GM19023 (cell line): Measurements from ENCODE around the gene VEGFA.
A peak's percentile ranks its signal among the peaks of the same experiment; 100 is the strongest.

ENCODE experiments used
- ATAC-seq: cut with Tn5 transposase; IDR thresholded peaks from one replicate; pipeline ENCODE4 v1.9.1; 2021; ENCODE audit warnings: mild to moderate bottlenecking, moderate library complexity; ENCODE audit not compliant: unreplicated experiment

The VEGFA gene

DNA sequence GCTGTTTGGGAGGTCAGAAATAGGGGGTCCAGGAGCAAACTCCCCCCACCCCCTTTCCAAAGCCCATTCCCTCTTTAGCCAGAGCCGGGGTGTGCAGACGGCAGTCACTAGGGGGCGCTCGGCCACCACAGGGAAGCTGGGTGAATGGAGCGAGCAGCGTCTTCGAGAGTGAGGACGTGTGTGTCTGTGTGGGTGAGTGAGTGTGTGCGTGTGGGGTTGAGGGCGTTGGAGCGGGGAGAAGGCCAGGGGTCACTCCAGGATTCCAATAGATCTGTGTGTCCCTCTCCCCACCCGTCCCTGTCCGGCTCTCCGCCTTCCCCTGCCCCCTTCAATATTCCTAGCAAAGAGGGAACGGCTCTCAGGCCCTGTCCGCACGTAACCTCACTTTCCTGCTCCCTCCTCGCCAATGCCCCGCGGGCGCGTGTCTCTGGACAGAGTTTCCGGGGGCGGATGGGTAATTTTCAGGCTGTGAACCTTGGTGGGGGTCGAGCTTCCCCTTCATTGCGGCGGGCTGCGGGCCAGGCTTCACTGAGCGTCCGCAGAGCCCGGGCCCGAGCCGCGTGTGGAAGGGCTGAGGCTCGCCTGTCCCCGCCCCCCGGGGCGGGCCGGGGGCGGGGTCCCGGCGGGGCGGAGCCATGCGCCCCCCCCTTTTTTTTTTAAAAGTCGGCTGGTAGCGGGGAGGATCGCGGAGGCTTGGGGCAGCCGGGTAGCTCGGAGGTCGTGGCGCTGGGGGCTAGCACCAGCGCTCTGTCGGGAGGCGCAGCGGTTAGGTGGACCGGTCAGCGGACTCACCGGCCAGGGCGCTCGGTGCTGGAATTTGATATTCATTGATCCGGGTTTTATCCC lies at the start of gene VEGFA:
VEGFA (plus strand) TSS at position 686 of the 846 bp plus-strand sequence.
- peak; percentile 56 for ATAC-seq

- no peak for ATAC-seq
Observed at GRCh38 chr6:43720999-43721398, 49.0 kb upstream of the VEGFA start.

- ATAC-seq = no peak
Observed at GRCh38 chr6:43722920-43723545, 47.0 kb upstream of the VEGFA start.

DNA sequence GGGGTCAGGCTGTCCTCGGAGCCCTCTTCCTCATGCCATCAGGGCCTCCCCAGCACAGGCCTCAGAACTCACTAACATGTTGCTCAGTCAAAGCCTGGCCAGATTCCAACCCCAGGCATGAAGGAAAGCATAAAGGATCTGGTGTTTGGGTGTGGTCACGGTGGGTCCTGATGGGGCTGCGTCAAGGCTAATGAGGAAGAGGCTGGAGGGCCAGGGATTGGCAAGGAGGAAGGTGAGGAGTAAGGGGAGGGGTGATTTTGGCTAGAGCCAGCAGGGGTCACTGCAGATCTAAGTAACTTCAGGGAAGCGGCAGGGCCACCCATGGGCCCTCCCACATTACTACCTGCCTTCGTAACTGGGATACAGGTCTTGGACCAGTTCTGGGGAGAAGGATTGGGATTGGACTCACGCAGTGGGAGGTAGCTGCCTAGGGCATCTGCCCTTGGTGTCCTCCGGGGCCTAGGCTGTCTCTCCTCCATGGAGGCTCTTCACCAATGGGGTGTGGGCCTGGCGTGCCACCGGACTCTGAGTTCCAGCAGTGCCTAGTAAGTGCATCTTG lies 46.2 kb upstream of the VEGFA start:
- ATAC-seq = peak; percentile 57

DNA sequence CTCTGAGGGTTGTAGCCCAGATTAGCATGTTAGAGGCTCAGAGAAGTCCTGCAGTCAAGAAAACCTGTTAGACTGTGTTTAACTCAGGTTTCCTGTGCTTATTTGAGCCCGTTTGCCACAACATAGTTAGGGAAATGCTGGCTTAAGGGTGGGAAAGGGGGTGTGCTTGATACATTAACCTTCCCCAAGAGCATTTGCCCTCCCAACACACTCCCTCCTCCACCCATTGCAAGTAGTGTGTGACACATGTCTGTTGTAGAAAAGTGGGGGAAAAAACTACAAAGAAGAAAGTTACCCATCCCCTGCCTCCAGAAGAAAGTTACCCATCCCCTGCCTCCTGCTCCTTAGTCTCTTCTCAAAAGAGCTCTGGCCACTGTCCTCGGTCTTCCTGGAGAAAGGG lies 45.7 kb upstream of the VEGFA start:
- ATAC-seq = no peak

- peak; percentile 74 for ATAC-seq
Observed at GRCh38 chr6:43724914-43725642, 44.9 kb upstream of the VEGFA start.

DNA sequence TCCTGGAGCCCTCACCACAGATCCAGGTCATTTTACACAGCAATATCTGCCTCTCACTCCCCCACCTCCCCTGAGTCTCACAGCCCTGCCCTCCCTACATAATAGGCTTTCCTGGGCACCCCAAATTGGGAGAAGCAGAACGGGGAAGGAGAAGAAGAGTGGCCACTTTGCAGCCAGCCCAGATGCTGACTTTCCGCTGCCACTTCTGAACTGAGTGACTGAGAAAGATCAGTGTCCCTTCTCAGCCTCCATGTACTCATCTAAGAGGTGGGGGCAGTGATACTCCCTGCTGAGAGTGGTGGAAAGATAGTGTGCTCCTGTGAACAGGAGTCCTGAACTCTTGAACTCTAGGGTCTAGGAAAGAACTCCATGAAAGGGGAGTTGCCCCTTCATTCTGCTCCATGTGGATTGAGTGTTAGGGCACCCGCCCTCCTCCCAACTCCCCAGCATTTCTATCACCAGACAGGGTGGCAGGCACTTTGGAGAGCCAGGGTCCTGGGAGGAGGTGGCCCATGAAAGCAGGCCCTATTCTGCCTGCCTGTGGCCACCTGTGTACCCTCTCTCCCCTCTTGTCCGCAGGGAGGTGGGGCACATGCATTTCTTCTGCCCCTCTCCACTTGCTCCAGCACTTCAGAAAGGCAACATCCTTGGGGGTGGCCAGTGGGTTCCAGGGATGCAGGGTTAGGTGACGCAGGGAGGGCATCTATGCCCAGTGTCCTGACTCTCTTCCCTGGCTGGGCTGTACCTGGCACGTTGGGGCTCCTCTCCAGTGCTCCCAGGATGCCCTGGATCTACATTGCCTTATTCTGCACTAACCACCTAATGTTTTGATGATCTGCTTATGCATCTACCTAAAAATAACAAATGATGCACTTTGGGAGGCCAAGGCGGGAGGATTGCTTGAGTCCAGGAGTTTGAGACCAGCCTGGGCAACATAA lies 44.1 kb upstream of the VEGFA start:
- no peak for ATAC-seq

- no peak for ATAC-seq
Observed at GRCh38 chr6:43727634-43728033, 42.4 kb upstream of the VEGFA start.

- ATAC-seq = no peak
Observed at GRCh38 chr6:43728586-43728985, 41.4 kb upstream of the VEGFA start.

GRCh38 chr6:43729537-43729936 lies 40.5 kb upstream of the VEGFA start:
- ATAC-seq = no peak

GRCh38 chr6:43730634-43731033 lies 39.4 kb upstream of the VEGFA start:
- ATAC-seq = no peak

DNA sequence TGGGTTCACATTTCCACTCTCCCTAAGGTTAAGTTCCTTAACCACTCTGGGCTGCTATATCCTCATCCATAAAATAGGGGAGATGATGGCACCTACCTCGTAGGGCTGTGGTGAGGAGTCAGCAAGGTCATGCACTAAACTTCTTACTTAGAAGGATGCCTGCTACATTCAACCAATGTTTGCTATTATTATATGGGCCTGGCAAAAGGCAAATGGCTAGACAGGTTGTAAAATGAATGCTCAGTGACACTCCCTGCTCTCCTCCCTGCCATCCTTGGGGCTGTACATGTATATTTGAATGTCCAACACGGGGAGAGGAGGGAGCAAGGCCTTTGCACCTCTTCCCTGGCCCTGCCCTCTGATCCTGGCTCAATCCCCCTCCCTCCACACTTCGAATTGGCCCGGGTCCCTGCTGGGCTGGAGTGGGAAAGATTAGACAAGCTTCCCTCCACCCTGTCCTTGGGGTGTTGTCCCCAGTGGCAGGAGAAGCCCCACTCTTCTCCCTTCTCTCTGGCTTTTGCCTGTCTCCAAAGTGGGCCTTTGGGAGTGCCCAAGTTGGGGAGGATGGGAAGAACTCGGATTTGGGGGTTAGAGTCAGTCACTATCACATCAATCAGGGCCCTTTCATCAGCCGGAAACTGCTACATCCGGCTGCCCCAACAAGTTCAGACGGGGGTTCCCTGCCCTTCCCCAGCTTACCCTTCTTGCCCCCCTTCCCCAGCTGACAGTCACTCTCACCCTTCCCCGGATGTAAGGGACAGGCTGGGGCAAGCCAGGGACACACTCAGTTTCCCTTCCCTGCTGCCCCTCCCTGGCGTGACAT lies 36.3 kb upstream of the VEGFA start:
- ATAC-seq = no peak

DNA sequence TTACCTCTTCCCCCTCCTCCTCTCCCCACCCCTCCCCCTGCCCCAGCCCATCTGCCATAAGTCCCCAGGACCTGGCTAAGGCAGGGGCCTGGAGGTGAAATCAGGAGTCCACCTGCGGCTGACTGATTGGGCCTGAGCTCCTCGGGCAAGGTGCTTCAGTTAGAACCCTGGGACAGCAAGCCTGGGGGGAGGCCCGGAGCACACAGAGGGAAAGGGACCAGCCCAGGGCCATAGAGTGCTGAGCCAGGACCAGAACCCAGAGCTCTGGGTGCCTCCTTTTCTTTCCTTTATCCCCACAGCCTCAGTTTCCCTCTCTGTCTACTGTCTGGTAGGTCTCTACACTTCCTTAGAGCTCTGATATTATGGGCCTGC lies 35.7 kb upstream of the VEGFA start:
- no peak for ATAC-seq

GRCh38 chr6:43735642-43736199 lies 34.3 kb upstream of the VEGFA start:
- no peak for ATAC-seq

DNA sequence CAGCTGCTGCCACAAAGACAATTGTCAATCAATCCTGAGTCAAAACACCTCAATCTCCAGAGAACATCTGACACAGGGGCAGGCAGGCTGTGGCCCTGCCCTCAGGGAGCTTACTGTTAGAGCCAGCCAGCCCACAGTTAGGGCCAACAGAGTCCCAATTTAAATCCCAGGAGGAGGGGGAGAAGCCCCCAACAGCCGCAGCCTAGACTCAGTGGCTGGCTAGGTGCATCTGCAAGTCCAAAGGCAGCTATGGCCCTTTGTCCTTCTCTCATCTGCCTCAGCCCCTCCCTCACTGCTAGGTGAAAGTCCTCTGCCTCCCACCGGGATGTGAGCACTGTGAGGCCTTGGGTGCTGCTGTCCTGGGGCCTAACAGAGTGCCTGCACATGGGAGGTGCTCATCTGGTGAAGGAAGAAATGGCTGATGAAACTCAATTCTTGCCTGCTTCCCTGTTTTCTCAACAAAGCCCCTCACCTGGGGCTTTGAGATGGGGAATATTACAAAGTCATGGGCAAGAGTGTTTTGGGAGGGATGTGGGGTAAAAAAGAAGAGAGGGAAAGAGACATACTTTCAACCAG lies 33.7 kb upstream of the VEGFA start:
- ATAC-seq = no peak

DNA sequence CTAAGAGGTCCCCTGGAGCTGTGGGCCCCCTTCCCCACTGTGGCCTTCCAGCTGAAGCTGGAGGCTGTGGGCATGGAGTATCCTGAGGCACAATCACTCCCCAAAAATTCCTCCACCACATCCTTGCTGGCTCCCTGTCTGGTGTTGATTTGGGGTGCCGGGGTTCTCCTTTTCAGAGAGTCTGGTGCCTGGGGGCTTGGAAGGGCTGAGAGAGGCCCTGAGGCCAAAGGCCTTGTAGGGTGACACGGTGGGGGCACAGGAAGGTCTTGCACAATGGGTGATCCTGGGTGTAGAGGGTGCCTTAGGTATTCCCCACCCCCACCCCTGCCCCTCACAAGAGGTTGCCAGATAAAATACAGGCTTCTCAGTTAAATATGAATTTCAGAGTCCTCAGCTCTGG lies 33.2 kb upstream of the VEGFA start:
- ATAC-seq = no peak

GRCh38 chr6:43737272-43738081 lies 32.5 kb upstream of the VEGFA start:
- no peak for ATAC-seq

DNA sequence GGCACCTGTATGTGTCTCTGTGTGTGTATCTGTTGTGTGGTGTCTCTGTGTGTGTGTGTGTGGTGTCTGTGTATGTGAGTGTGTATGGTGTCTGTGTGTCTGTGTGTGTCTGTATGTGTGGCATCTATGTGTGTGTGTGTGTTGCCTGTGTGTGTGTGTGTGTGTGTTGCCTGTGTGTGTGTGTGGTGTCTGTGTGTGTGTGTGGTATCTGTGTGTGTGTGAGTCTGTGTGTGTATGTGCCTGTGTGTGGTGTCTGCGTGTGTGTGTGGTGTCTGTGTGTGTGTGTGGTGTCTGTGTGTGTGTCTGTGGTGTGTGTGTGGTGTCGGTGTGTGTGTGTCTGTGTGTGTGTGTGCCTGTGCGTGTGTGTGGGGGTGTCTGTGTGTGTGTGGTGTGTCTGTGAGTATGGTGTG lies 31.7 kb upstream of the VEGFA start:
- no peak for ATAC-seq
